Measurements from ENCODE around the gene KRT71.

- TF ChIP-seq SP4 (IDR thresholded peaks at IDR 0.05; ENCODE audit: low read length), result no peak
- TF ChIP-seq EZH2 (IDR thresholded peaks at IDR 0.05; ENCODE audit: low read depth, low read length, severe bottlenecking), result no peak
- TF ChIP-seq, protein P1, sequence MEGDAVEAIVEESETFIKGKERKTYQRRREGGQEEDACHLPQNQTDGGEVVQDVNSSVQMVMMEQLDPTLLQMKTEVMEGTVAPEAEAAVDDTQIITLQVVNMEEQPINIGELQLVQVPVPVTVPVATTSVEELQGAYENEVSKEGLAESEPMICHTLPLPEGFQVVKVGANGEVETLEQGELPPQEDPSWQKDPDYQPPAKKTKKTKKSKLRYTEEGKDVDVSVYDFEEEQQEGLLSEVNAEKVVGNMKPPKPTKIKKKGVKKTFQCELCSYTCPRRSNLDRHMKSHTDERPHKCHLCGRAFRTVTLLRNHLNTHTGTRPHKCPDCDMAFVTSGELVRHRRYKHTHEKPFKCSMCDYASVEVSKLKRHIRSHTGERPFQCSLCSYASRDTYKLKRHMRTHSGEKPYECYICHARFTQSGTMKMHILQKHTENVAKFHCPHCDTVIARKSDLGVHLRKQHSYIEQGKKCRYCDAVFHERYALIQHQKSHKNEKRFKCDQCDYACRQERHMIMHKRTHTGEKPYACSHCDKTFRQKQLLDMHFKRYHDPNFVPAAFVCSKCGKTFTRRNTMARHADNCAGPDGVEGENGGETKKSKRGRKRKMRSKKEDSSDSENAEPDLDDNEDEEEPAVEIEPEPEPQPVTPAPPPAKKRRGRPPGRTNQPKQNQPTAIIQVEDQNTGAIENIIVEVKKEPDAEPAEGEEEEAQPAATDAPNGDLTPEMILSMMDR (IDR thresholded peaks at IDR 0.05; ENCODE audit: control extremely low read depth in 1 of 3, insufficient read depth in 1 of 3, low read depth in 1 of 3, low read length in 3 of 3), result no peak
- TF ChIP-seq USF2 (IDR thresholded peaks at IDR 0.05; ENCODE audit: low read length), result no peak
- no peak for TF ChIP-seq ASH2L (IDR thresholded peaks at IDR 0.05; ENCODE audit: low read length)
- TF ChIP-seq RBBP5 (IDR thresholded peaks at IDR 0.05; ENCODE audit: borderline replicate concordance, low read depth, low read length), result no peak
- TF ChIP-seq TAF1 (IDR thresholded peaks at IDR 0.05; ENCODE audit: low read depth, low read length), result no peak
- TF ChIP-seq BRCA1 (IDR thresholded peaks at IDR 0.05; ENCODE audit: low read depth, low read length), result no peak
- no peak for TF ChIP-seq PHF8 (conservative IDR thresholded peaks at IDR 0.05; ENCODE audit: low read depth, low read length)
- no peak for TF ChIP-seq POLR2A (IDR thresholded peaks at IDR 0.05; ENCODE audit: control extremely low read depth in 1 of 2, low read depth in 2 of 2, low read length in 2 of 2)
- no peak for TF ChIP-seq FOSL1 (IDR thresholded peaks at IDR 0.05; ENCODE audit: insufficient read depth, low read depth, low read length)
Observed at GRCh38 chr12:52602552-52602951, 49.6 kb upstream of the KRT71 start.

All from H1 (cell line).